GM19468 (cell line): ENCODE results near the gene FLT1.

Experiments
- ATAC-seq: cut with Tn5 transposase; IDR thresholded peaks from one replicate; pipeline ENCODE4 v1.9.1; 2021; ENCODE audit warnings: mild to moderate bottlenecking, moderate library complexity, moderate number of reproducible peaks; ENCODE audit not compliant: unreplicated experiment; ENCODE audit errors: extremely low read depth

Gene FLT1

DNA sequence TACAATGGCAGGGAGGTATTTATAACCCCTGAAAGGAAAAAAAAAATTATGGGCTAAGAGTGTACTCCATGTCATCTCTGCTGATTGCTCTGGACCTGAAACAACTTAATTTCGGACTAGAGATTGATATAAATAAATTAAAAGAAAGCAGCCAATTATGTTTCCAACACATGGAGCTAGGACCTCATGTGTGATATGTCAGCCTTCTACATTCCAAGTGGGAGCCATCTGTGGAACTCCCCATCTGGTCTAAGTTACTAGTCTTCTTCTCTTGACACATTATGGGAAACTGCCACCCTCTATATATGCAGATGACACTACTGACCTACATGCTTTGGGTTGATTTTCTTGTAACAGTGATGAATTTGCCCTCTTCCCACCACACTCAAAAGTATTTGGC lies 86.1 kb downstream of the FLT1 start:
- no peak for ATAC-seq

DNA sequence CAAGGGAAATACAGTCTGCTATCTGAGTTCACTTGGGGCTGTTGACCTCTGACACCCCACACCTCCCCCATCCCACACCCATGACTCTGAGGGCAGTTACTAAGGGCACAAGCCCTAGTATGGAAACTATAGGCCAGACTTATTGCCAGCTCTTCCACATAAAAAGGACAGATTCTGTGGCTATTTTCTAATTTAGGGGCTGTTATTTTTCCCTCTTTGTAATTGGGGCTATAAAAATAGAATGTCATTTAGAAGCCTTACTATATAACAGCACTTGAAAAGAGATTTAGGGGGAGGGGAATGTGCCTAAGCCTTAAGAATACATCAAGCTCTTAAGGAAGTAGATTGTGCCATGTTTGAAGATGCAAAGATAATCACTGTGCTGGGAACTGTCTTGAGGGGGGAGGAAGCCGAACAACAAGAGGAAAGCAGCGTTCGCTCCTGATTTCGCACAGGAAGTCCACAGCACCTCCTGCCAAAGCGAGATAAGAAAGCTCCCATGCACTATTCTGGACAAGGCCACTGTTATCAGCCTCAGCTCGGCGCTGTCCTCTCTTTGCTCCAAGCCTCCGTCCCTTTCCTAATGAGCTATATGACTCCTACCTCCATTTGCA lies 86.6 kb downstream of the FLT1 start:
- no peak for ATAC-seq

DNA sequence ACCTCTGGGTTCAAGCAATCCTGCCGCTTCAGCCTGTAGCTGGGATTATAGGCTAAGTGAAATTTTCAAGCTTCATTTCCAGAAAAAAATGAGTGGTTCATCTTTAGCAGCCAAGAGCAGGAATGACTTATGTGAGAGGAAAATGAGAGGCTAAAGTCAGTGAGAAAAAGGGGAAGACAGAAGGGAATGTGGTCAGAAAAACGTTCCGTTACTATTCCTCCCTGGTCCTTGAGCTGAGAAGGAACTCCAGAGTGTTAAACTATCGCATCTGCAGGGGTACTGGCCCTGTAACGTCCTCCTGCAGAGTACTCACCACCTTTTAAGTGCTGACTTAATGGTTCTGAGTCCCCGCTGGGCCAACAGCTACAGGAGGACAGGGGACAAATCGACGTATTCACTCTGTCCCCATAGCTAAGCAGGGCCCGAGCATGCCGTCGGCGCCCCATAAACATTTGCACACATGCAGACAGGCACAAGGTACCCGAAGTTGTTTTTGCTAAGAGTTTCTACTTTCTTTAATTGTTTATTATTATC lies 88.1 kb downstream of the FLT1 start:
- no peak for ATAC-seq

DNA sequence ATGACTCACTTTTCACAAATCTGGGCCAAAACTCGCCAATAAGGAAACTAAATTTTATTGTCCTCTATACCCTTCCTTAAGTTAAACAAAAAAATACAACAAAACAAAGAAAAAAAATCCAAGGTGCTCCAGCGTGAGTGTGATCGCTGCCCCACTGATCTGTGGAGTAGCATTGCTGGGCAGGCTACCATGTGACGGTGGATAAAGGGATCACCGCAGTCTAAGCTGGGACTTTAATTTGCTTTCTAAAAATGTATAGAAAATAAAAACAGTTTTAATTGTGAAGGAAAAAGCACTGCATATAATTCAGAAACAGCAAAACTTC lies 92.9 kb downstream of the FLT1 start:
- ATAC-seq, result no peak

GRCh38 chr13:28401303-28402056 lies 93.4 kb downstream of the FLT1 start:
- no peak for ATAC-seq

GRCh38 chr13:28396053-28396452 lies 98.9 kb downstream of the FLT1 start:
- no peak for ATAC-seq

DNA sequence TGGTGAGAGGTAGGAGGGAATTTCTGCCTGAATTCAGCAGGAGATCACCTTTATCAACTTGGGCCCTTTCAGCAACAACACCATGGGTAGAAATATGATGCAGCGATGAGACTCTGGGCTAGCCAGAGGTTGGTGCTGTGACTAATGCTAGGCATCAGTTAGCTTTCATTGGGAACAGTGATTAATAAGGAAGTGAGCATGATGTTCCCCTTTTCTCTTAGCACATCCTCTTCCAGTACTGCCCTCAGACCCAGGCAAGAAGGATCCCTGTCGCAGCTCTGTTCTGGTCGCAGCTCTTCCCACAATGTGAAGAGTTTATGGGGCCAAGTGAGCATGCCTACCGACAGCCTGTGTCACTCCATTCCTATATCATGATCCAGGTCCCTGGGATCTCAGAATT lies 100.5 kb downstream of the FLT1 start:
- ATAC-seq, result no peak

DNA sequence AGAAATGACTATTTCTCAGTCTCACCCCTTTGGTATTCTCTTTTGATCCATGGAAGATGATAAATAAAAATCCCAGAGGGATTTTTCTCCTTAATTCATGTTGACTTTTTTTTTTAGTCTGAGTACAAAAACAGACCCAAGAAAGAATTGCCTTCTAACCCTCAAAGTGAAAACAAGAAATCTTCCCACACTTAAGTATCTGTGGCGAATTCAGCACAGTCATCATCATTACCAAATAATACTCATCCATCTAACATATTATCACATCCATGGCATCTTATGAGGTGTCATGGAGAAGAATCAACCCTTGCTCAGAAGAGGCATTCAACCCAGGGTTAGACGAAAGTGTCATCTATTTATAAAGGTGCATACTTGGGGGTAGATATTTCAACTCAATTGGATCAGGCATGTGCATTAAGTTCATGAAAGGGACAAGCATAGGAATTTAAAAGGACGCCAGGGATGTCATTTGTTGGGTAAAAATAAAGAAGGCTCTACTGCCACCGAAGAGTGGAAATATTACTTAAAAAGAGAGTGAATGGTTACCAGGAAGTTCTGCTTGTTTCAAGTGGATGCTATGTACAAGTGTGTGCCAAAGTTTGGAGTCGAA lies 101.9 kb downstream of the FLT1 start:
- ATAC-seq, result no peak

DNA sequence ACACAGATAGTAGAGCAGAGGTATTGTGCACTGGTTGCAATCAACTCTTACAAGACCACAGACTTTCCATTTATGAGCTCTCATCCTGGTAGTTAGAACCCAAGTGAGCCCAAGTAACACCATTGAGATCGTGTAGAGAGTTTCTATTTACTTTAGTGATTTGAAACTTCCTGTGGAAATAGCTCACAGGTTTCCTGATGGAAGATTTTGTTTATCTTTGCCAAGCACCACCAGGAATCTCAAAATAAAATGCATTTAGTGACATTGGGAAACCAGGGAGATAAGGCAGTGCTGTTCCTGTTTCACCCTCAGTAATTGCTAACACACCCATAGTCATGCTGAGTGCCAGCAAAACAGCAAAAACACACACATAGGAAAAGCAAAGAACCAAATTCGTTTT lies 102.5 kb downstream of the FLT1 start:
- ATAC-seq, result no peak

GRCh38 chr13:28387740-28388501 lies 107.0 kb downstream of the FLT1 start:
- ATAC-seq, result no peak

- no peak for ATAC-seq
Measured at GRCh38 chr13:28385362-28385761, 109.6 kb downstream of the FLT1 start.

GRCh38 chr13:28384789-28385188 lies 110.1 kb downstream of the FLT1 start:
- no peak for ATAC-seq

- no peak for ATAC-seq
Measured at GRCh38 chr13:28380319-28380718, 114.6 kb downstream of the FLT1 start.

GRCh38 chr13:28379371-28380083 lies 115.4 kb downstream of the FLT1 start:
- no peak for ATAC-seq

DNA sequence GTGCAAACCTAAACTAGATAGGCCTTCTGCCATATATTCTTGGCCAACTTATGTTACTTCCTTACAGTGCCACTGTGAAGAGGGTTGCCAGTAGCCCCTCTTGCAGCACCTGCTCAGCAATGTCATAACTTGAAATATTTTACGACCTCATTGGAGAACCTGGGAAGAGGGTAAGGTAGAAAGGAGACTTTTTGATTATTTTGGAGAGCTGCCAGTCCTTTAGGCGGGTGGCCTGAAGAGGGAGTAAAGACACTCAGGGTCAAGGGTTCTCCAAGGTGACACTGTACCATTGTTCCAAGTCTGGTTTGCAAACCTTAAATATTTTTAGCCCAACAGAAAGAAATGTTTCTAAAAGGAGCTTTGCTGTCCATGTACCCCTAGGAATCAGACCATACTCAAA lies 118.3 kb downstream of the FLT1 start:
- no peak for ATAC-seq

- ATAC-seq, result no peak
Measured at GRCh38 chr13:28375250-28375930, 119.5 kb downstream of the FLT1 start.

- no peak for ATAC-seq
Measured at GRCh38 chr13:28373810-28374209, 121.1 kb downstream of the FLT1 start.

DNA sequence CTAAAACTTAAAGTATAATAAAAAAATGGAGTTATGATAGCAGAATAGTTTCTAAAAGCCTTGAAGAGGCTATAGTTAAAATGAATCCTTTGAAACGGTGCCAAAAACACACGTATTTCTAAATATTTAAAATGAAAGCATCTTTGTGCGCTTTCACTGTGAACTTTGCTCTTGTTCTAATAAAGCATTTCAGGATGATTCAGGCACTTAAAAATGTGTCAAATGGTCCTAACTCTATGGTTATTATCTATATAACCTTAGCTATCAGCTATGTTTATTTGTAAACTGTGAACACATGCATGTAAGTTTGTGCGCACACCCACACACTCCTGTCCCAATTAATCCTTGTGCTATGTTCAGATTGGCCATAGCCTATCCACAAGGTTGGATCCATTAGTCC lies 124.5 kb downstream of the FLT1 start:
- no peak for ATAC-seq

DNA sequence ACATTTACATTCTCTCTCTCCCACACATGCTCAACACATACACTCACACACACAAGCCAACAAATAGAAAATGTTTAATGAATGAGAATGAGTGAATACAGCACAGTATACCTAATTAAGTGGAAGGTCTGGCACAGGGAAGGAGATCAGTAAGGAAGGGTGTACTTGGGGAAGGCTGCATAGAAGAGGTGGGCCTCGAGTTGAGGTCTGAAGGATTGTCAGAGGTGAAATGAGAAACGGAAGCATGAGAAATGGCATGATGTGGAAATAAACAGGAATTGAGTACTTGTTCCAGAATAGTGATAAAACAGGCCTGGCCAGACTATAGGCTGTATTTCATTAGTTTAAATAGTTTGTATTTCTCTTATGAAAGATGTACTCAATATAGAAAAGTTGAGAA lies 136.2 kb downstream of the FLT1 start:
- ATAC-seq, result no peak
